A673 (cell line): ENCODE results near the gene CEACAM18. TPM values are rescaled to one million over a fixed set of nuclear protein-coding genes. Genes with fewer than 3 reads are reported as not detected.

Experiments
- BruUV-seq: library from RNA; stranded (reverse); fragments of 400-500 nt; replicated peaks from 2 replicates; lab custom pipeline; 2021; lab: Mats Ljungman, UMichigan
- CTCF ChIA-PET: fragments of 300-600 bp; sonication (Branson Sonifier 250); formaldehyde crosslinking; loops from one replicate; lab custom pipeline; 2022; ENCODE audit warnings: antibody characterized with exemption; lab: Charles Lee
- POLR2A ChIA-PET: fragments of 300-600 bp; sonication (Branson Sonifier 250); formaldehyde crosslinking; loops from one replicate; lab custom pipeline; 2022; ENCODE audit warnings: antibody characterized with exemption; ENCODE audit not compliant: low non-redundant PET; lab: Charles Lee
- DNase-seq: peaks from one replicate; pipeline ENCODE4 v3.0.0-alpha.2; 2015; ENCODE audit warnings: low spot score
- H3K27ac ChIP-seq: fragments of 200-600 bp; sonication (generic); 2 replicates; pipeline ENCODE4 v1.5.1; 2016; ENCODE audit warnings: mixed run types, low read depth, mild to moderate bottlenecking, mixed read lengths, antibody characterized with exemption, low read length; ENCODE audit not compliant: poor library complexity, severe bottlenecking
- H3K27me3 ChIP-seq: fragments of 200-600 bp; sonication (generic); replicated peaks from 2 replicates; pipeline ENCODE4 v1.6.1; 2017; ENCODE audit warnings: mixed run types, low read depth, mild to moderate bottlenecking, mixed read lengths, antibody characterized with exemption, low read length; ENCODE audit not compliant: insufficient read depth, poor library complexity
- H3K36me3 ChIP-seq: fragments of 200-600 bp; sonication (generic); 2 replicates; pipeline ENCODE4 v1.6.1; 2016; ENCODE audit warnings: mixed run types, mild to moderate bottlenecking, mixed read lengths, antibody characterized with exemption, low read length; ENCODE audit not compliant: insufficient read depth, poor library complexity, severe bottlenecking
- H3K4me1 ChIP-seq: fragments of 200-600 bp; sonication (generic); 2 replicates; pipeline ENCODE4 v1.6.1; 2017; ENCODE audit warnings: mixed run types, mild to moderate bottlenecking, mixed read lengths, antibody characterized with exemption, low read length; ENCODE audit not compliant: insufficient read depth, poor library complexity, severe bottlenecking
- H3K4me3 ChIP-seq: fragments of 200-600 bp; sonication (generic); 2 replicates; pipeline ENCODE4 v1.5.1; 2016; ENCODE audit warnings: low read depth, mixed run types, mild to moderate bottlenecking, mixed read lengths, low read length; ENCODE audit not compliant: poor library complexity, severe bottlenecking
- H3K9me3 ChIP-seq: fragments of 200-600 bp; sonication (generic); 2 replicates; pipeline ENCODE4 v1.6.1; 2016; ENCODE audit warnings: mixed run types, low read depth, mild to moderate bottlenecking, mixed read lengths, antibody characterized with exemption, low read length; ENCODE audit not compliant: poor library complexity, severe bottlenecking
- CTCF ChIP-seq: fragments of 300-800, 200-600 bp; sonication (generic); conservative IDR thresholded peaks from 2 replicates; pipeline ENCODE4 v1.5.1; 2017; ENCODE audit warnings: low read depth, mild to moderate bottlenecking, antibody characterized with exemption, low read length, moderate library complexity, mixed read lengths
- EZH2 ChIP-seq: fragments of 200-600 bp; sonication (generic); IDR thresholded peaks from 2 replicates; pipeline ENCODE4 v1.6.1; 2017; ENCODE audit warnings: borderline replicate concordance, low read depth, mild to moderate bottlenecking, mixed read lengths, antibody characterized with exemption, low read length; ENCODE audit not compliant: poor library complexity, severe bottlenecking
- intact Hi-C: fragments of 100-400 bp; cut with micrococcal nuclease; formaldehyde crosslinking; loops from one replicate; pipeline ENCODE4 v1.10.0; 2022; ENCODE audit not compliant: unreplicated experiment
- total RNA-seq: library from RNA; stranded (reverse); gene quantifications from 2 replicates; pipeline ENCODE4 v1.2.3, GENCODE V29; 2021

CEACAM18 gene
- total RNA-seq, 1 experiment from 2014 or later: not detected

- Histone ChIP-seq H3K4me1 (no peaks in the 10 kb centered on the region), H3K27me3 (peaks cover 86% of the 10 kb centered on the region), H3K36me3 (no peaks in the 10 kb centered on the region), H3K27ac (no peak overlapping the region), H3K9me3 (no peaks in the 10 kb centered on the region), H3K4me3 (no peak overlapping the region)
- DNase-seq: no peak
- CTCF ChIA-PET: no interaction called here
- intact Hi-C loops: no loop called here
- POLR2A ChIA-PET: no interaction called here
- BruUV-seq: no TSS peak
- TF ChIP-seq CTCF (no peak), EZH2 (no peak)
These were observed 31.7 kb downstream of the CEACAM18 start for GRCh38 chr19:51509823-51510660.

- intact Hi-C loops: no loop called here
- ChIA-PET POLR2A (no interaction called here), CTCF (no interaction called here)
- no peaks in the 10 kb centered on the region for H3K4me1 ChIP-seq
- TF ChIP-seq EZH2 (no peak), CTCF (peak; percentile 66)
- no peak overlapping the region for H3K27ac ChIP-seq
- H3K36me3 ChIP-seq: no peaks in the 10 kb centered on the region
- peaks cover 76% of the 10 kb centered on the region for H3K27me3 ChIP-seq
- DNase-seq: peak; percentile 57
- no peak overlapping the region for H3K4me3 ChIP-seq
- no TSS peak for BruUV-seq
- H3K9me3 ChIP-seq: no peaks in the 10 kb centered on the region
These were observed 33.0 kb downstream of the CEACAM18 start for GRCh38 chr19:51511353-51511752.

- Histone ChIP-seq H3K27me3 (peaks cover 55% of the 10 kb centered on the region), H3K36me3 (no peaks in the 10 kb centered on the region), H3K4me3 (no peak overlapping the region), H3K4me1 (no peaks in the 10 kb centered on the region), H3K9me3 (no peaks in the 10 kb centered on the region), H3K27ac (no peak overlapping the region)
- ChIA-PET POLR2A (no interaction called here), CTCF (interaction anchor here (1.1 to 1.2 kb wide), 2 partner anchors 143 to 145 kb away, joined by 3 to 5 read pairs; no protein-coding TSS in a partner anchor)
- TF ChIP-seq CTCF (no peak), EZH2 (no peak)
- no TSS peak for BruUV-seq
- intact Hi-C loops: no loop called here
- DNase-seq: no peak
These were observed 35.6 kb downstream of the CEACAM18 start for GRCh38 chr19:51513968-51514367.
